OCI-LY1 (cell line): ENCODE data around the gene SALL1.

Experiments used
- EZH2 ChIP-seq: fragments of 200-600 bp; sonication (generic), shearing (Covaris generic); IDR thresholded peaks from 2 replicates; pipeline ENCODE4 v1.8.0; 2017; ENCODE audit warnings: borderline replicate concordance, mixed run types, mild to moderate bottlenecking, antibody characterized with exemption, low read length, moderate library complexity, mixed read lengths
- TF ChIP-seq, protein P1 (sequence below): fragments of 200-600 bp; sonication (generic), shearing (Covaris generic); IDR thresholded peaks from 2 replicates; pipeline ENCODE4 v1.5.1; 2017; ENCODE audit warnings: mild to moderate bottlenecking, antibody characterized with exemption, low read length, moderate library complexity, mixed read lengths

- TF ChIP-seq, protein P1, sequence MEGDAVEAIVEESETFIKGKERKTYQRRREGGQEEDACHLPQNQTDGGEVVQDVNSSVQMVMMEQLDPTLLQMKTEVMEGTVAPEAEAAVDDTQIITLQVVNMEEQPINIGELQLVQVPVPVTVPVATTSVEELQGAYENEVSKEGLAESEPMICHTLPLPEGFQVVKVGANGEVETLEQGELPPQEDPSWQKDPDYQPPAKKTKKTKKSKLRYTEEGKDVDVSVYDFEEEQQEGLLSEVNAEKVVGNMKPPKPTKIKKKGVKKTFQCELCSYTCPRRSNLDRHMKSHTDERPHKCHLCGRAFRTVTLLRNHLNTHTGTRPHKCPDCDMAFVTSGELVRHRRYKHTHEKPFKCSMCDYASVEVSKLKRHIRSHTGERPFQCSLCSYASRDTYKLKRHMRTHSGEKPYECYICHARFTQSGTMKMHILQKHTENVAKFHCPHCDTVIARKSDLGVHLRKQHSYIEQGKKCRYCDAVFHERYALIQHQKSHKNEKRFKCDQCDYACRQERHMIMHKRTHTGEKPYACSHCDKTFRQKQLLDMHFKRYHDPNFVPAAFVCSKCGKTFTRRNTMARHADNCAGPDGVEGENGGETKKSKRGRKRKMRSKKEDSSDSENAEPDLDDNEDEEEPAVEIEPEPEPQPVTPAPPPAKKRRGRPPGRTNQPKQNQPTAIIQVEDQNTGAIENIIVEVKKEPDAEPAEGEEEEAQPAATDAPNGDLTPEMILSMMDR = no peak
- TF ChIP-seq EZH2 = no peak
These were observed 4.1 kb upstream of the SALL1 start for GRCh38 chr16:51155199-51155607.
